ENCODE results near the gene CREB3L1.
"Not testable (repeated sequence)": the region's sequence is repeated elsewhere in the genome, so short reads cannot be mapped to it uniquely, and the experiment has no call there.

CREB3L1 gene

GRCh38 chr11:46249103-46249937 lies 28.1 kb upstream of the CREB3L1 start:
- no peak for FAIRE-seq

- no peak for FAIRE-seq
Observed at GRCh38 chr11:46249938-46250744, 27.3 kb upstream of the CREB3L1 start.

- FAIRE-seq: no peak
Observed at GRCh38 chr11:46250745-46251052, 26.8 kb upstream of the CREB3L1 start.

GRCh38 chr11:46251954-46252353 lies 25.5 kb upstream of the CREB3L1 start:
- no peak for FAIRE-seq

GRCh38 chr11:46252373-46252914 lies 25.0 kb upstream of the CREB3L1 start:
- no peak for FAIRE-seq

GRCh38 chr11:46253258-46254132 lies 24.0 kb upstream of the CREB3L1 start:
- FAIRE-seq: no peak

- no peak for FAIRE-seq
Observed at GRCh38 chr11:46254133-46254491, 23.4 kb upstream of the CREB3L1 start.

GRCh38 chr11:46256540-46257001 lies 20.9 kb upstream of the CREB3L1 start:
- no peak for FAIRE-seq

GRCh38 chr11:46259347-46259746 lies 18.1 kb upstream of the CREB3L1 start:
- not testable (repeated sequence) for FAIRE-seq

GRCh38 chr11:46259971-46260560 lies 17.4 kb upstream of the CREB3L1 start:
- no peak for FAIRE-seq

- FAIRE-seq: no peak
Observed at GRCh38 chr11:46263120-46263519, 14.3 kb upstream of the CREB3L1 start.

GRCh38 chr11:46264030-46264429 lies 13.4 kb upstream of the CREB3L1 start:
- FAIRE-seq: no peak

GRCh38 chr11:46264976-46265375 lies 12.5 kb upstream of the CREB3L1 start:
- FAIRE-seq: no peak

GRCh38 chr11:46265764-46266163 lies 11.7 kb upstream of the CREB3L1 start:
- no peak for FAIRE-seq

- no peak for FAIRE-seq
Observed at GRCh38 chr11:46267930-46268329, 9.5 kb upstream of the CREB3L1 start.

GRCh38 chr11:46270684-46271083 lies 6.8 kb upstream of the CREB3L1 start:
- FAIRE-seq: no peak

GRCh38 chr11:46271407-46271806 lies 6.1 kb upstream of the CREB3L1 start:
- no peak for FAIRE-seq

- FAIRE-seq: no peak
Observed at GRCh38 chr11:46271875-46272815, 5.3 kb upstream of the CREB3L1 start.

GRCh38 chr11:46272816-46273427 lies 4.5 kb upstream of the CREB3L1 start:
- no peak for FAIRE-seq

- FAIRE-seq: no peak
Observed at GRCh38 chr11:46273511-46274205, 3.8 kb upstream of the CREB3L1 start.
